GM21390 (cell line): ENCODE data around the gene MAP3K4.
"Not testable (repeated sequence)": the region's sequence is repeated elsewhere in the genome, so short reads cannot be mapped to it uniquely, and the experiment has no call there.

Source experiments
- ATAC-seq: cut with Tn5 transposase; IDR thresholded peaks from one replicate; pipeline ENCODE4 v1.9.1; 2021; ENCODE audit not compliant: unreplicated experiment

MAP3K4 gene

GRCh38 chr6:161111261-161111660 lies 119.7 kb downstream of the MAP3K4 start:
- no peak for ATAC-seq

DNA sequence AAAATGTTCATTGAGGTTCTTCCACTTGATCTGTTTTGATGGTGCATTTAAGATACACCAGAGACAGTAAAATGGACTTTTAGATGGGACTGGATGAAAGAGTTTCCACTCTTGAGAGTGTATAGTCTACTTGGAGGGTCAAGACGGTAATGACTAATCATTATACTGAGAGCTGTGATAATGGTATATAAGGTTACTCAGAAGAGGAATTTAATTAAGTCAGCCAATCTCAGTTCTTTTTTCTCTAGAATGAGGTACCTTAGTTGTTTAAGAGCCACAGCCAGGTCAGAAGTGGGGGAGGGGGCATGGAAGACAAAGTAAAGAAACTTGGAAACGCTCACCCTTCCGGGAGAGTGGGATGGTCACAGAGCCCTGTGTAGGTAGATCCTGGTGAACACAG lies 123.9 kb downstream of the MAP3K4 start:
- peak; percentile 39 for ATAC-seq

- no peak for ATAC-seq
Measured at GRCh38 chr6:161116554-161116953, 125.0 kb downstream of the MAP3K4 start.

DNA sequence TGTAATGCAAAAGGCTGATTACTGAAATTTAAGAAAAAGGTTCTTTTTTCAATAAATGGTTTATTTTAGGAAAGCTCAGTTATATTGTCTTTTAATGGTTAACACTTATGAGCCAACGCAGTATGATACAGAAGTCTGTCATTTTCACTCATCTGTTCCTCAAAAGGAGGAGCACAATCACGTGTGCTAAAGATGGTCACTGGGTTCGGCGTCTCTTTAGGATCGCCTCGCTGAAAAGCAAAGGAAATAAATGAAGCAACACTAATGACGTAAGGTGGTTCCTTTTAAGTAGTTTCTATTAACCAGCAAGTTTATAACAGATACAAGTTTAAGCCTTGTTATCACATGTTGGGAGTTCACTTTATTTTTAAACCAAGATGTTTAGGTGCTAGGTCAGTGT lies 125.7 kb downstream of the MAP3K4 start:
- ATAC-seq = no peak

GRCh38 chr6:161117942-161118341 lies 126.4 kb downstream of the MAP3K4 start:
- no peak for ATAC-seq

- not testable (repeated sequence) for ATAC-seq
Measured at GRCh38 chr6:161123319-161123718, 131.8 kb downstream of the MAP3K4 start.

- ATAC-seq = no peak
Measured at GRCh38 chr6:161125591-161125990, 134.0 kb downstream of the MAP3K4 start.

DNA sequence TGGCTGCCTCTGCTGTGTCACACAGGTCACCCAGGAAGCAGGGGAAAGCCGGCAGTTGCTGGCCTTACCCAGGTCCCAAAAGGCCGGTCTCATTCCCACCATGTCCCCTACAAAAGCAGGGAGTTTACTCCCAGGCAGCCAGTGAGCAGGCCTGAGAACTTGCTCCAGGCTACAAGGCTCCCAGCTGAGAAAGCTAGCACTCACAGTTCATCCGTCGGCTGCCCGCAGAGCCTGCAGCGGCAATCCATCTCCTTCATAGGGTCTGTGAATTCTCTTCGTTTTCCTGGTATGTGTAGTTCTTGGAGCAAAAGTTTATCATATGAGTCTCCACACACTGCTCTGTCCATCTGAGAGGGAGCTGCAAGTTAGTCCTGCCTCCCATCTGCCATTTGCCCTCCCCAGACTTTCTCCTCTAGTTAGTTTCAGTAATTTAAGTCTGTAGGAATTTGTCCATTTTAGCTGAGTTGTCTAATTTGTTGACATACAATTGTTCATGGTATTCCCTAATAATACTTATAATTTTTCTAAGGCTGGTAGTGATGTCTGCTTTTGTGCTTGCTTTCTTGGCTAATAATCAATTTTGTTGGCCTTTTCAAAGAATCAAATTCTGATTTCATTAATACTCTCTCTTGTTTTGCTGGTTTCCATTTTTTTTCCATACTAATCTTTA lies 135.6 kb downstream of the MAP3K4 start:
- ATAC-seq = no peak

GRCh38 chr6:161128230-161128629 lies 136.7 kb downstream of the MAP3K4 start:
- ATAC-seq = no peak

- no peak for ATAC-seq
Measured at GRCh38 chr6:161128680-161129196, 137.2 kb downstream of the MAP3K4 start.

- ATAC-seq = no peak
Measured at GRCh38 chr6:161130541-161130940, 139.0 kb downstream of the MAP3K4 start.

GRCh38 chr6:161130967-161131766 lies 139.6 kb downstream of the MAP3K4 start:
- no peak for ATAC-seq

- ATAC-seq = no peak
Measured at GRCh38 chr6:161132384-161132783, 140.8 kb downstream of the MAP3K4 start.

- no peak for ATAC-seq
Measured at GRCh38 chr6:161133963-161134362, 142.4 kb downstream of the MAP3K4 start.

- ATAC-seq = no peak
Measured at GRCh38 chr6:161134550-161135298, 143.2 kb downstream of the MAP3K4 start.

DNA sequence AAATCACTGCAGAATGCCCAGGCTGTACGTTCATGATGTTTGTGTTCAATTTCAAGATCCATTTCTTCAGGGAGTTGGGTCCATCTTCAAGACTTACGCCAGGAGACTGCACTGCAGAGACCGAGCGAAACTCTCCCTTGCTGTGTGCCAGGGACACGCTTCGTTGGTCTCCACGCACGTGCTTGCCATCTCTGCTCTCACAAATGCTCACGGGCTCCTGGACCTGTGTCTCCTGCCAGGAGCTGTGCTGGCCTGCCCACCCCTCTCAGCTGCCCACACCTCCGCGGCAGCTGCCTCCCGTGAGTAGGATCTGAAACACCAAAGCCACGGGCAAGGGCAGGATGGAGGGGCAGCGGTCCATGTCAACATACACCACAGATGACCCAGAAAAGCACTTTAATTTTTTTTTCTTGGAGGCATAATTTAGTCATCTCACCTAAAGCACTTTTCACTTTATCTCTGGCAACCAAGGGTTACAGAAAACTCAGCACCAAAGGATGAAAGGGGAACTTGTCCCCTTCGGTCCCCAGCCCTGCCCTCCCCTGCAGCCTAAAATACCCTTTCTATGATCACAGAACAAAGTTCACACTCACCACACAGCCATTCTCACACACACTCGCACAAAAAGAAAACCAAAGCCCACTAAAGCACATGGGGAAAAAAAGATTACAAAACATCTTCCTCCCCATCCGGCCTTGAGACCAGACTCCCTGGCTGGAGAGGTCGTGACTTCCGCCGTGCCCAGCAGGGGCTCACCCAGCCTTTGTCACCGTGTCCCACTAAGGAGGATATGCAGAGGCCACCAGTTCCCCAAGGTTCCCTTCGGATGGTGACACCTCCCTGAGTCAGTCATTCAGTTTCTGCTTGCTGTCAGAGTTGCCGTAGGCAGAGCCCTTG lies 144.4 kb downstream of the MAP3K4 start:
- ATAC-seq = peak; percentile 40

- no peak for ATAC-seq
Measured at GRCh38 chr6:161136655-161137054, 145.1 kb downstream of the MAP3K4 start.

DNA sequence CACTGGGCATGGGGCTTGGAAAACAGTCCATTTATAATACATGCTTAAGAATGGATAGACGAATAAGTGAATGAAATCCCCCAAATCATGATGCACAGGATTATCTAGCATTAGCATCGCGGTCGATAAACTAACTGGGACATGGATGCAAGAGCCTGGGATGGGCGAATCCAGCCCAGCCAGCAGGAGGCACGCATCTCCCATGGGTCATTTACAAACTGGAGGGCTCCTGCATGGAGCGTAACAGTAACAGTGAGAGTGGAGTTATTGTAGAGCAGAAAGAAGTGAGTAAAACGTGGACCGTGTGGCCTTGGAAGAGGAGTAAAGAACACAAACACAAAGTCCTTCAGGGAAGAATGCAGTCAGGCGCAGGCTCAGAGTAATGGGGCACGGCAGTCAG lies 145.8 kb downstream of the MAP3K4 start:
- no peak for ATAC-seq

DNA sequence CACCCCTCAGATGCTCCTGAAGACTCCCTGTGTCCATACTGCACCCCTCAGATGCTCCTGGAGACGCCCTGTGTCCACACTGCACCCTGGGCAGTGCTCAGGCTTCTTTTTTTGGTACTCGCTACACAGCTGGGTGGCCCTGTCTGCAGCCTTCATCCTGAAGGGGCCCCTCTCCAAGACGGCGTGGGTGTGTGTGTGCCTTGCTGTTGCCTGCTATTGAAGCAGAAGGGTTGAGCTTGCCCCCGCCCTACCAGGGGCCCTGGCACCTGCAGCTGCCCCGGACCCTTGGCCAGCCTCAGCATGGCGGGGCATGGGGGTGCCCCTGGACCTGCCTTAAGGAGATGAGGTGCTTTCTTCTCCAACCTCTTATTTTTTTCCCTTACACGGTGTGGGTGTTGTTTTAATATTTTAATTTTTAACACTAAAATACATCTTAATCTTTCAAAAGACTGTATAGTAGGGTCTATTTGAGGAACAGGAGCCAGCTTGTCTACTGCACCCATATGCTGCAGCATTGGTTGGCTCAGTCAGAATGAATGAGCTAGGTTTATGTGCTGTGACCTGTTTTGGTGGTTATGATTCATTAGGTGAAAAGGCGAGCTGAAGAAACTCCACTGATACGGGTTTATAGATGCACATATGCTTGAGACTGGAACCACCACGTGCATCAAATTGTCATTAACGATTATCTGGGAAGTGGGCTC lies 146.4 kb downstream of the MAP3K4 start:
- ATAC-seq = no peak
